Measurements from ENCODE around the gene REEP2.
"Not testable (repeated sequence)": the region's sequence is repeated elsewhere in the genome, so short reads cannot be mapped to it uniquely, and the experiment has no call there.

REEP2 gene

GRCh38 chr5:138408023-138408422, 30.8 kb upstream of the REEP2 start:
- ATAC-seq (ENCODE audit: low read depth) (peak; percentile 21; the same call in 2 of the 3 replicates), DNase-seq (ENCODE audit: low spot score) (no peak)
- Histone ChIP-seq H3K4me1 (ENCODE audit: insufficient read depth, poor library complexity, severe bottlenecking) (no peaks in the 10 kb centered on the region), H3K27me3 (ENCODE audit: insufficient read depth, poor library complexity, severe bottlenecking) (no peaks in the 10 kb centered on the region), H3K36me3 (ENCODE audit: low read depth) (peaks cover 48% of the 10 kb centered on the region), H3K4me3 (ENCODE audit: severe bottlenecking) (no peak overlapping the region), H3K27ac (ENCODE audit: poor library complexity, severe bottlenecking) (no peak overlapping the region), H3K9me3 (ENCODE audit: severe bottlenecking) (no peaks in the 10 kb centered on the region)
- no peak for TF ChIP-seq CTCF (IDR thresholded peaks at IDR 0.05; ENCODE audit: poor library complexity, severe bottlenecking)

- ATAC-seq (ENCODE audit: low read depth); H3K4me1 ChIP-seq (ENCODE audit: insufficient read depth, poor library complexity, severe bottlenecking); H3K4me3 ChIP-seq (ENCODE audit: severe bottlenecking); H3K9me3 ChIP-seq (ENCODE audit: severe bottlenecking); H3K27me3 ChIP-seq (ENCODE audit: insufficient read depth, poor library complexity, severe bottlenecking); DNase-seq (ENCODE audit: low spot score); H3K27ac ChIP-seq (ENCODE audit: poor library complexity, severe bottlenecking): not testable (repeated sequence)
- TF ChIP-seq CTCF (IDR thresholded peaks at IDR 0.05; ENCODE audit: poor library complexity, severe bottlenecking): peak; percentile 83
- H3K36me3 ChIP-seq (ENCODE audit: low read depth): peaks cover 63% of the 10 kb centered on the region
Observed at GRCh38 chr5:138410996-138411640, 27.7 kb upstream of the REEP2 start.

GRCh38 chr5:138418444-138418843, 20.4 kb upstream of the REEP2 start:
- ATAC-seq (ENCODE audit: low read depth): no peak
- no peaks in the 10 kb centered on the region for H3K4me1 ChIP-seq (ENCODE audit: insufficient read depth, poor library complexity, severe bottlenecking)
- no peak overlapping the region for H3K27ac ChIP-seq (ENCODE audit: poor library complexity, severe bottlenecking)
- DNase-seq (ENCODE audit: low spot score): no peak
- H3K27me3 ChIP-seq (ENCODE audit: insufficient read depth, poor library complexity, severe bottlenecking): no peaks in the 10 kb centered on the region
- no peaks in the 10 kb centered on the region for H3K9me3 ChIP-seq (ENCODE audit: severe bottlenecking)
- TF ChIP-seq CTCF (IDR thresholded peaks at IDR 0.05; ENCODE audit: poor library complexity, severe bottlenecking): no peak
- peaks cover 93% of the 10 kb centered on the region for H3K36me3 ChIP-seq (ENCODE audit: low read depth)
- no peak overlapping the region for H3K4me3 ChIP-seq (ENCODE audit: severe bottlenecking)

- no peaks in the 10 kb centered on the region for H3K4me1 ChIP-seq (ENCODE audit: insufficient read depth, poor library complexity, severe bottlenecking)
- H3K36me3 ChIP-seq (ENCODE audit: low read depth): peaks cover 92% of the 10 kb centered on the region
- H3K27ac ChIP-seq (ENCODE audit: poor library complexity, severe bottlenecking): no peak overlapping the region
- H3K9me3 ChIP-seq (ENCODE audit: severe bottlenecking): no peaks in the 10 kb centered on the region
- TF ChIP-seq CTCF (IDR thresholded peaks at IDR 0.05; ENCODE audit: poor library complexity, severe bottlenecking): no peak
- H3K27me3 ChIP-seq (ENCODE audit: insufficient read depth, poor library complexity, severe bottlenecking): no peaks in the 10 kb centered on the region
- DNase-seq (ENCODE audit: low spot score): no peak
- no peak overlapping the region for H3K4me3 ChIP-seq (ENCODE audit: severe bottlenecking)
- no peak for ATAC-seq (ENCODE audit: low read depth)
Observed at GRCh38 chr5:138425079-138425478, 13.8 kb upstream of the REEP2 start.

DNA sequence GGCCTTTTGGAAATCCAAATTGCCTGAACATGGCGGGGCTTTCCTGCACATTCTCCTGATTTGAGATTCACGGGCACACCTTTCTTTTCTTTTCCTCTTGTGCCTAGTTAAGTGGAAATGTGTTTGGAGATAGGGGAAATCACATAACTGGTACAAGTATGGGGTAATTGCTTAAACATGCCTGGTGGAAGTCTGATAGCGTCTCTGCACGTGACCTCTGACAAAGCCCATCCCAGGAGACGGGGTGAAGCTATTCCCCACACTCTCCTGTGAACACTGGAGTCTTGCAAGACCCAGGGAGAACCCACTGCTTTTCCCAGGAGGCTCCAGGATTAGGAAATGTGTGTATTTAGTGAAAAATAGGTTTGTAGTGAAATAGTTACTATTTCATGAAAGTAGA, 2.9 kb upstream of the REEP2 start:
- ATAC-seq (ENCODE audit: low read depth): no peak
- no peak for TF ChIP-seq CTCF (IDR thresholded peaks at IDR 0.05; ENCODE audit: poor library complexity, severe bottlenecking)
- Histone ChIP-seq H3K27me3 (ENCODE audit: insufficient read depth, poor library complexity, severe bottlenecking) (no peaks in the 10 kb centered on the region), H3K27ac (ENCODE audit: poor library complexity, severe bottlenecking) (no peak overlapping the region), H3K4me1 (ENCODE audit: insufficient read depth, poor library complexity, severe bottlenecking) (no peaks in the 10 kb centered on the region), H3K4me3 (ENCODE audit: severe bottlenecking) (no peak overlapping the region), H3K9me3 (ENCODE audit: severe bottlenecking) (no peaks in the 10 kb centered on the region), H3K36me3 (ENCODE audit: low read depth) (peaks cover 52% of the 10 kb centered on the region)
- DNase-seq (ENCODE audit: low spot score): no peak
